GM18499 (cell line): ENCODE results near the gene RPP21.
"Not testable (repeated sequence)": the region's sequence is repeated elsewhere in the genome, so short reads cannot be mapped to it uniquely, and the experiment has no call there.

Source experiments
- ATAC-seq: cut with Tn5 transposase; IDR thresholded peaks from one replicate; pipeline ENCODE4 v1.9.1; 2021; ENCODE audit warnings: moderate number of reproducible peaks; ENCODE audit not compliant: insufficient read depth, unreplicated experiment

Gene RPP21

DNA sequence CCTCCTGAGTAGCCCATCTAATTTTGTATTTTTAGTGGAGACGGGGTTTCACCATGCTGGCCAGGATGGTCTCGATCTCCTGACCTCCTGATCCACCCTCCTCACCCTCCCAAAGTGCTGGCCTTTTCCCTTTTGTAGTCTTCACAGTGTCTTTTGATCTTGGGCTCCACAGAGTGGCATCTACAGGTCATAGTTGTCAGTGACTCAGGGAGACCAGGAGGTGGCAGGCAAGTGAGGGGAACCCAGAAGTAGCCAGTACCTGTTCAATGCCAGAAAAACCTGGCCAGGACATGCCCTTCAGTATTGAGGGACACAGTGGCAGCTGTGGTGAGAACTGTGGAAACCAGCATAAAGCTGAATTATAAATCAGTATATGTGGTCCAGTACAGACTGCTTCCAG lies 19.6 kb downstream of the RPP21 start:
- no peak for ATAC-seq

- ATAC-seq = not testable (repeated sequence)
These were observed 24.3 kb downstream of the RPP21 start for GRCh38 chr6:30369280-30369679.

DNA sequence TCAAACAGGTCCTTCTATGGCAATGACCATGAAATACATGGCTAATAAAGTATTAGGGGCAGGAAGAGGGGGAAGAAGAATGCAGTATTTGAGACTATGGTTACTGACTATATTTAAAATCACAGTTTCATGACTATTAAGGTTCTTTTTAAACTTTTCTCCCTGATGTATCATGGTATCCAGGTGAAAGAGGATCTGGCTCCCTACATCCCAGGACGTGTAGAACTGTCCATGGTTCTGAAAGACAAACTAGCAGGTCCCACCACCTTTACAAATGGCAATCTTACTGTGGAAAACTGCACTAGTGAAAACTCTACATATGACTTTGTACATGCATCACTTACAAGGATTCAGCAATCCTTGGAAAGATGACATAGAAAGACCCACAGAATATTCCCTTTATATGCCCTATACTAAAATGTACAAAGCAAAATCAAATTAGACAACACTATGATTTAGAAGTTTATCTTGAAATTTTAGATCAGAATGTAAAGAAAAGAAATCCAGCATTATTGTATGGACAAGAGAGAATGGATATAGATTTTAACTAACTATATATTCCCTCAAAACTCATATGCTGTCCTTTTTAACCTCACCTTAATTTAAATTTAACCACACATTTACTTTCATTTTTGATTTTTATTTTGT lies 33.5 kb downstream of the RPP21 start:
- no peak for ATAC-seq

DNA sequence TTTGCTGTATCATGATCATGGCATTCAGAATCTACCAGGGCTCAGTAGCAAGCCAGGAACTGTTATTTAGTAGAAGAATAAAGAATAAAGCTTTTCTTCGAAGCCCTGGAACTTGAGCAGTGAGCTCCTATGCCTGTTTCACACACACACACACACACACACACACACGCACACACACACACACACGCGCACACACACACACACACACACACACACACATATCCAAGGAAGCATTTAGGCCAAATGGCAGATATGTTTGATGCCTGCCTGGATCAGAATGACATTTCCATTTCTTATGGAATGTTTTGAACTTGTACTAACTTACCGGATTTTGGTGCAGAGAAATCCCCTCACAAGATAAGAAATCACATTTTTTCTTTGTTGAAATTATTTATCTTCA lies 35.5 kb downstream of the RPP21 start:
- ATAC-seq = no peak

DNA sequence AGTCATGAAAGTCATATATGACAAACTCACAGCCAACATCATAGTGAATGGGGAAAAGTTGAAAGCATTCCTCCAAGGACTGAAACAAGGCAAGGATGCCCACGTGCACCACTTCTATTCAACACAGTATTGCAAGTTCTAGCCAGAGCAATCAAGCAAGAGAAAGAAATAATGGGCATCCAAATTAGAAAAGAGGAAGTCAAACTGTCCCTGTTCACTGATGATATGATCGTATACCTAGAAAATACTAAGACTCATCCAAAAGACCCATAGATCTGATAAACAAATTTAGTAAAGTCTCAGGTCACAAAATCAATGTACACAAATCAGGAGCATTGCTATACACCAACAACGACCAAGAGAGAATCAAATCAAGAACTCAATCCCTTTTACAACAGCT lies 41.2 kb downstream of the RPP21 start:
- ATAC-seq = no peak

DNA sequence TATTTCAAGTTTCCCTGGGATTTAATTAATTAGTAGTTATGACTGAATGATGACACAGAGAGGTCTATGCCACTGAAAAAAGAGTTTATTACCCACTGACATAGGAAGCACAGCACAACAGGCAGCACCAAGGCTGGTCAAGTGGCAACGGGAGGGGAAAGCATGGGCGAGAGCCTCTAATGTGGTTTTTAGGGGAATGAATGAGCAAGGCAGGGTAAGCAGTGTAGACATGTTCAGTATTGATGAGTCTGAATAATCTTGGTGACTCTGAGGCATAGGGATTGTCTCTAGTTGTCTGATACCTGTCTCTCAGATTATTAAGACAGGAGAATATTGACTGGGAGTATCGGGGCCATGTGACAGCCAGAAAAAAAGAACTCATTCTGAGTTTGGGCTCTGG lies 46.3 kb downstream of the RPP21 start:
- no peak for ATAC-seq

DNA sequence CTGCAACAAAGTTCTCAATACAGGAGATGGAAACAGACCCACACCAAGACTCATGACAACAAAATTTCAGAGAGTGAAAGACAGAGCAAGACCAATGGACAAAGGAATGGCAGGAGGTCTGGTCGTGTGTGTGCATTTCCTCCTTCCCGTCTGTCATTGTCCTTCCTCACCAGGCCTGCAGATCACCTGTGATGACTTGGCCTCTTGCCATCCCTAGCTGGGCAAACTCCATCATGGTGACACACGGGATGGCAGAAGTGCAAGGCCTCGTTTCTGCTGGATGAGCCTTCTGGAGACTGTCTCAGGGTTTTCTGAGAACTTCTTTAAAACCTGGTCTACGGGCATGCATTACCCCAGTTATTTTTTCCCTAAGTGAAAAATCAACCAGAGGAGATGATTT lies 49.2 kb downstream of the RPP21 start:
- no peak for ATAC-seq
